GM19238 (cell line): ENCODE data around the gene SEMA6B.
A peak's percentile ranks its signal among the peaks of the same experiment; 100 is the strongest.
"Not testable (repeated sequence)": the region's sequence is repeated elsewhere in the genome, so short reads cannot be mapped to it uniquely, and the experiment has no call there.

Experiments
- DNase-seq: peaks from one replicate; pipeline ENCODE4 v3.0.0; 2011; ENCODE audit warnings: low spot score; ENCODE audit not compliant: insufficient read length

The SEMA6B gene

GRCh38 chr19:4575267-4576015, 16.0 kb upstream of the SEMA6B start:
- no peak for DNase-seq

- no peak for DNase-seq
These were observed 14.2 kb upstream of the SEMA6B start for GRCh38 chr19:4573682-4574081.

GRCh38 chr19:4571305-4571917, 11.9 kb upstream of the SEMA6B start:
- DNase-seq, result no peak

- no peak for DNase-seq
These were observed 11.4 kb upstream of the SEMA6B start for GRCh38 chr19:4570916-4571304.

- no peak for DNase-seq
These were observed 10.9 kb upstream of the SEMA6B start for GRCh38 chr19:4570402-4570801.

- no peak for DNase-seq
These were observed 9.4 kb upstream of the SEMA6B start for GRCh38 chr19:4568886-4569285.

GRCh38 chr19:4567584-4568071, 8.1 kb upstream of the SEMA6B start:
- no peak for DNase-seq

- no peak for DNase-seq
These were observed 7.0 kb upstream of the SEMA6B start for GRCh38 chr19:4566402-4567051.

GRCh38 chr19:4563562-4563961, 4.1 kb upstream of the SEMA6B start:
- not testable (repeated sequence) for DNase-seq

GRCh38 chr19:4562085-4562484, 2.6 kb upstream of the SEMA6B start:
- not testable (repeated sequence) for DNase-seq

GRCh38 chr19:4557971-4558941, 1.2 kb downstream of the SEMA6B start:
- peak; percentile 52 for DNase-seq

GRCh38 chr19:4557144-4557970, 2.1 kb downstream of the SEMA6B start:
- no peak for DNase-seq

- DNase-seq, result no peak
These were observed 2.8 kb downstream of the SEMA6B start for GRCh38 chr19:4556597-4557127.

GRCh38 chr19:4555657-4556561, 3.6 kb downstream of the SEMA6B start:
- DNase-seq, result no peak

GRCh38 chr19:4554717-4555116, 4.8 kb downstream of the SEMA6B start:
- no peak for DNase-seq

GRCh38 chr19:4553775-4554174, 5.7 kb downstream of the SEMA6B start:
- no peak for DNase-seq

- DNase-seq, result no peak
These were observed 6.3 kb downstream of the SEMA6B start for GRCh38 chr19:4553092-4553695.

- DNase-seq, result no peak
These were observed 7.0 kb downstream of the SEMA6B start for GRCh38 chr19:4552525-4552819.
